G401.6 (cell line): ENCODE measurements around the gene ZRANB1.
A peak's percentile ranks its signal among the peaks of the same experiment; 100 is the strongest.
"Not testable (repeated sequence)": the region's sequence is repeated elsewhere in the genome, so short reads cannot be mapped to it uniquely, and the experiment has no call there.

Experiments
- FAIRE-seq: peaks from 2 replicates; lab custom pipeline; 2012; peaks lifted over from hg19 to GRCh38; lab: Jason Lieb, UNC

The ZRANB1 gene

GRCh38 chr10:124966008-124966407, 24.1 kb downstream of the ZRANB1 start:
- no peak for FAIRE-seq

GRCh38 chr10:124967255-124967654, 25.3 kb downstream of the ZRANB1 start:
- FAIRE-seq: no peak

- FAIRE-seq: no peak
Observed at GRCh38 chr10:124971276-124971675, 29.4 kb downstream of the ZRANB1 start.

GRCh38 chr10:124972637-124973036, 30.7 kb downstream of the ZRANB1 start:
- no peak for FAIRE-seq

- no peak for FAIRE-seq
Observed at GRCh38 chr10:124974131-124974530, 32.2 kb downstream of the ZRANB1 start.

- no peak for FAIRE-seq
Observed at GRCh38 chr10:124975977-124976514, 34.1 kb downstream of the ZRANB1 start.

GRCh38 chr10:124977161-124977560, 35.2 kb downstream of the ZRANB1 start:
- FAIRE-seq: no peak

- FAIRE-seq: no peak
Observed at GRCh38 chr10:124977648-124978375, 35.9 kb downstream of the ZRANB1 start.

GRCh38 chr10:124978376-124978725, 36.4 kb downstream of the ZRANB1 start:
- FAIRE-seq: no peak

- FAIRE-seq: no peak
Observed at GRCh38 chr10:124983321-124983720, 41.4 kb downstream of the ZRANB1 start.

- peak; percentile 34 for FAIRE-seq
Observed at GRCh38 chr10:124984376-124984775, 42.5 kb downstream of the ZRANB1 start.

GRCh38 chr10:124985162-124985561, 43.2 kb downstream of the ZRANB1 start:
- no peak for FAIRE-seq

GRCh38 chr10:124987788-124988187, 45.9 kb downstream of the ZRANB1 start:
- FAIRE-seq: no peak

- not testable (repeated sequence) for FAIRE-seq
Observed at GRCh38 chr10:124988753-124989152, 46.8 kb downstream of the ZRANB1 start.

- no peak for FAIRE-seq
Observed at GRCh38 chr10:124989526-124989925, 47.6 kb downstream of the ZRANB1 start.

- FAIRE-seq: no peak
Observed at GRCh38 chr10:124990671-124991625, 49.0 kb downstream of the ZRANB1 start.

GRCh38 chr10:124991835-124992234, 49.9 kb downstream of the ZRANB1 start:
- FAIRE-seq: no peak

- FAIRE-seq: peak; percentile 25
Observed at GRCh38 chr10:124992462-124993344, 50.8 kb downstream of the ZRANB1 start.

- no peak for FAIRE-seq
Observed at GRCh38 chr10:124993345-124993708, 51.4 kb downstream of the ZRANB1 start.

GRCh38 chr10:124993736-124994451, 52.0 kb downstream of the ZRANB1 start:
- no peak for FAIRE-seq
